AG04449 (cell line): ENCODE data around the gene TERT.

Source experiments
- CTCF ChIA-PET: fragments of 350-600 bp; formaldehyde crosslinking; extraction: SDS; loops from one replicate; lab custom pipeline; 2021; ENCODE audit warnings: antibody characterized with exemption; lab: Yijun Ruan, JAX
- POLR2A ChIA-PET: fragments of 400-600, 350-600 bp; formaldehyde crosslinking; extraction: SDS; loops from one replicate; lab custom pipeline; 2020; ENCODE audit warnings: antibody characterized with exemption, inconsistent platforms; lab: Yijun Ruan, JAX
- DNase-seq: peaks from one replicate; pipeline ENCODE4 v3.0.0-alpha.2; 2010; ENCODE audit warnings: low read depth, low spot score
- H3K4me3 ChIP-seq: 2 replicates; pipeline ENCODE4 v1.5.1; 2011; ENCODE audit warnings: low read depth, mild to moderate bottlenecking, control low read depth, low read length
- CTCF ChIP-seq: IDR thresholded peaks from one replicate; pipeline ENCODE4 v1.5.1; 2011; ENCODE audit warnings: mild to moderate bottlenecking, moderate library complexity, low read length, control low read depth, inconsistent platforms; ENCODE audit not compliant: insufficient read depth; ENCODE audit errors: missing control alignments

TERT gene

GRCh38 chr5:1207555-1207954, 87.3 kb downstream of the TERT start:
- POLR2A ChIA-PET = no interaction called here
- DNase-seq = no peak
- CTCF ChIA-PET = interaction anchor here (1.0 to 2.5 kb wide), 2 partner anchors 273 to 438 kb away, joined by 3 to 17 read pairs; no protein-coding TSS in a partner anchor
- H3K4me3 ChIP-seq = no peak overlapping the region
- no peak for TF ChIP-seq CTCF

- no peak for TF ChIP-seq CTCF
- H3K4me3 ChIP-seq = no peak overlapping the region
- CTCF ChIA-PET = interaction anchor here (0.9 to 2.5 kb wide), 3 partner anchors 20 to 438 kb away, joined by 3 to 17 read pairs (median 3); no protein-coding TSS in a partner anchor
- DNase-seq = no peak
- POLR2A ChIA-PET = interaction anchor here (0.7 kb wide), 1 partner anchor 10 kb away, joined by 3 read pairs; no protein-coding TSS in a partner anchor
Observed at GRCh38 chr5:1206521-1207412, 88.1 kb downstream of the TERT start.

- POLR2A ChIA-PET = interaction anchor here (0.6 kb wide), 1 partner anchor 441 kb away, joined by 3 read pairs; no protein-coding TSS in a partner anchor
- H3K4me3 ChIP-seq = no peak overlapping the region
- CTCF ChIA-PET = interaction anchor here (0.9 kb wide), 1 partner anchor 19 kb away, joined by 3 read pairs; no protein-coding TSS in a partner anchor
- TF ChIP-seq CTCF = no peak
- DNase-seq = no peak
Observed at GRCh38 chr5:1205255-1206180, 89.3 kb downstream of the TERT start.

GRCh38 chr5:1204693-1205242, 90.1 kb downstream of the TERT start:
- no peak overlapping the region for H3K4me3 ChIP-seq
- CTCF ChIA-PET = interaction anchor here (0.8 to 1.1 kb wide), 3 partner anchors 9 to 281 kb away, joined by 3 to 6 read pairs (median 4); no protein-coding TSS in a partner anchor
- no peak for DNase-seq
- TF ChIP-seq CTCF = peak; percentile 24
- POLR2A ChIA-PET = interaction anchor here (0.6 kb wide), 1 partner anchor 441 kb away, joined by 3 read pairs; no protein-coding TSS in a partner anchor

GRCh38 chr5:1203968-1204692, 90.7 kb downstream of the TERT start:
- ChIA-PET CTCF (interaction anchor here (0.8 to 1.1 kb wide), 3 partner anchors 10 to 280 kb away, joined by 3 to 6 read pairs (median 4); no protein-coding TSS in a partner anchor), POLR2A (interaction anchor here (0.6 kb wide), 1 partner anchor 442 kb away, joined by 3 read pairs; no protein-coding TSS in a partner anchor)
- no peak for TF ChIP-seq CTCF
- no peak for DNase-seq
- H3K4me3 ChIP-seq = no peak overlapping the region
